ENCODE measurements around the gene TP53. TPM values are rescaled to one million over a fixed set of nuclear protein-coding genes. Genes with fewer than 3 reads are reported as not detected.
A peak's percentile ranks its signal among the peaks of the same experiment; 100 is the strongest.

TP53 gene
- total and polyA plus RNA-seq, 2 donors from 2014 or later, result 14.8 to 66.9 TPM

- TF ChIP-seq CTCF (IDR thresholded peaks at IDR 0.05; ENCODE audit: borderline replicate concordance, extremely low read depth, insufficient read depth), result no peak
- FAIRE-seq, result no peak
- Histone ChIP-seq H3K27ac (ENCODE audit: low read depth in 2 of 2, low read length in 2 of 2) (no peak overlapping the region), H3K36me3 (ENCODE audit: control insufficient read depth in 2 of 3, insufficient read depth in 3 of 3, low read length in 3 of 3) (no peaks in the 10 kb centered on the region), H3K9ac (ENCODE audit: low read length in 3 of 3) (no peak overlapping the region), H3K4me3 (ENCODE audit: low read length in 3 of 3) (no peak overlapping the region), H3K9me3 (ENCODE audit: control insufficient read depth in 2 of 3, insufficient read depth in 1 of 3, low read length in 3 of 3) (no peaks in the 10 kb centered on the region), H3K4me1 (ENCODE audit: control insufficient read depth in 2 of 3, insufficient read depth in 2 of 3, low read depth in 1 of 3, low read length in 3 of 3) (peaks cover 0 to 6% (median 0%) of the 10 kb centered on the region in 3 donors), H3K27me3 (ENCODE audit: control insufficient read depth, insufficient read depth, low read length) (no peaks in the 10 kb centered on the region)
- intact Hi-C loops (cut with DNase I), result no loop called here
- DNase-seq, result peak in 1 of 5 donors; percentile 37
Observed at GRCh38 chr17:7714721-7715594, 27.7 kb upstream of the TP53 start.

- intact Hi-C loops (cut with DNase I), result no loop called here
- H3K27me3 ChIP-seq (ENCODE audit: control insufficient read depth, insufficient read depth, low read length), result no peaks in the 10 kb centered on the region
- TF ChIP-seq CTCF (IDR thresholded peaks at IDR 0.05; ENCODE audit: borderline replicate concordance, extremely low read depth, insufficient read depth), result no peak
Observed at GRCh38 chr17:7713782-7714181, 26.5 kb upstream of the TP53 start.

GRCh38 chr17:7712111-7712771 is 25.0 kb upstream of the TP53 start:
- H3K27me3 ChIP-seq (ENCODE audit: control insufficient read depth, insufficient read depth, low read length), result no peaks in the 10 kb centered on the region
- H3K4me1 ChIP-seq (ENCODE audit: control insufficient read depth in 2 of 3, insufficient read depth in 2 of 3, low read depth in 1 of 3, low read length in 3 of 3), result peaks cover 0 to 2% (median 0%) of the 10 kb centered on the region in 3 donors
- no peak for DNase-seq
- H3K4me3 ChIP-seq (ENCODE audit: low read length in 3 of 3), result no peak overlapping the region
- no peak overlapping the region for H3K27ac ChIP-seq (ENCODE audit: low read depth in 2 of 2, low read length in 2 of 2)
- H3K9ac ChIP-seq (ENCODE audit: low read length in 3 of 3), result no peak overlapping the region
- TF ChIP-seq CTCF (IDR thresholded peaks at IDR 0.05; ENCODE audit: borderline replicate concordance, extremely low read depth, insufficient read depth), result no peak
- H3K9me3 ChIP-seq (ENCODE audit: control insufficient read depth in 2 of 3, insufficient read depth in 1 of 3, low read length in 3 of 3), result no peaks in the 10 kb centered on the region
- H3K36me3 ChIP-seq (ENCODE audit: control insufficient read depth in 2 of 3, insufficient read depth in 3 of 3, low read length in 3 of 3), result no peaks in the 10 kb centered on the region
- no peak for FAIRE-seq
- intact Hi-C loops (cut with DNase I), result no loop called here

More at GRCh38 chr17:7713782-7714181, 26.5 kb upstream of the TP53 start:
- no peak for DNase-seq
- H3K4me1 ChIP-seq (ENCODE audit: control insufficient read depth in 2 of 3, insufficient read depth in 2 of 3, low read depth in 1 of 3, low read length in 3 of 3), result peaks cover 0 to 6% (median 0%) of the 10 kb centered on the region in 3 donors
- no peaks in the 10 kb centered on the region for H3K9me3 ChIP-seq (ENCODE audit: control insufficient read depth in 2 of 3, insufficient read depth in 1 of 3, low read length in 3 of 3)
- no peak overlapping the region for H3K27ac ChIP-seq (ENCODE audit: low read depth in 2 of 2, low read length in 2 of 2)
- no peaks in the 10 kb centered on the region for H3K36me3 ChIP-seq (ENCODE audit: control insufficient read depth in 2 of 3, insufficient read depth in 3 of 3, low read length in 3 of 3)
- H3K4me3 ChIP-seq (ENCODE audit: low read length in 3 of 3), result no peak overlapping the region
- no peak overlapping the region for H3K9ac ChIP-seq (ENCODE audit: low read length in 3 of 3)
- FAIRE-seq, result no peak

All from kidney (tissue), 14 donors.